Natural killer cell (primary cell): ENCODE data around the gene SOCS2. TPM values are rescaled to one million over a fixed set of nuclear protein-coding genes. Genes with fewer than 3 reads are reported as not detected.
A peak's percentile ranks its signal among the peaks of the same experiment; 100 is the strongest.

ENCODE experiments used
- ATAC-seq, 3 donors: fragments of 150-1000 bp in 2 of 3; fragments of 200-7000 bp in 1 of 3; cut with Tn5 transposase; 1 replicate in 1 of 3; 2 replicates in 2 of 3; pipeline ENCODE4 v1.10.0; 2021; ENCODE audit warnings: mild to moderate bottlenecking in 2 of 3, moderate library complexity in 2 of 3
- DNase-seq, 2 donors: peaks; one replicate each; pipeline versions ENCODE4 v3.0.0 to v3.0.0-alpha.2; 2013 to 2021; ENCODE audit warnings: mixed read lengths in 1 of 2
- H3K27ac ChIP-seq: one replicate; pipeline ENCODE4 v1.5.1; 2013; ENCODE audit warnings: mild to moderate bottlenecking, low read length
- H3K27me3 ChIP-seq: one replicate; pipeline ENCODE4 v1.6.1; 2013; ENCODE audit warnings: low read length; ENCODE audit not compliant: control insufficient read depth, insufficient read depth
- H3K36me3 ChIP-seq: one replicate; pipeline ENCODE4 v1.6.1; 2013; ENCODE audit warnings: low read length; ENCODE audit not compliant: control insufficient read depth, insufficient read depth
- H3K4me1 ChIP-seq: one replicate; pipeline ENCODE4 v1.6.1; 2013; ENCODE audit warnings: low read length; ENCODE audit not compliant: control insufficient read depth, insufficient read depth
- H3K4me3 ChIP-seq: one replicate; pipeline ENCODE4 v1.5.1; 2013; ENCODE audit warnings: low read length
- H3K9me3 ChIP-seq: one replicate; pipeline ENCODE4 v1.6.1; 2013; ENCODE audit warnings: low read length; ENCODE audit not compliant: control insufficient read depth, insufficient read depth
- H3K27ac Mint-ChIP-seq, 2 donors: one replicate each; pipeline ENCODE4 v1.8.0; 2022; ENCODE audit warnings: mild to moderate bottlenecking in 2 of 2, mixed read lengths in 2 of 2, moderate library complexity in 1 of 2
- H3K27me3 Mint-ChIP-seq, 2 donors: one replicate each; pipeline ENCODE4 v1.8.0; 2022; ENCODE audit warnings: low read depth in 2 of 2, mixed read lengths in 2 of 2
- H3K36me3 Mint-ChIP-seq: one replicate; pipeline ENCODE4 v1.8.0; 2022; ENCODE audit warnings: mixed read lengths
- H3K4me1 Mint-ChIP-seq, 2 donors: one replicate each; pipeline ENCODE4 v1.8.0; 2022; ENCODE audit warnings: mixed read lengths in 2 of 2
- H3K4me3 Mint-ChIP-seq: one replicate; pipeline ENCODE4 v1.8.0; 2022; ENCODE audit warnings: mild to moderate bottlenecking, moderate library complexity, mixed read lengths
- H3K9me3 Mint-ChIP-seq, 2 donors: one replicate each; pipeline ENCODE4 v1.8.0; 2022; ENCODE audit warnings: mixed read lengths in 2 of 2
- WGBS: methylation state at CpG from one replicate; pipeline ENCODE4 v1.1.7; 2013; ENCODE audit warnings: missing lambda C conversion rate; ENCODE audit not compliant: insufficient coverage; 5-methylcytosine and 5-hydroxymethylcytosine counted together
- intact Hi-C: fragments of 100-400 bp; cut with micrococcal nuclease; formaldehyde crosslinking; loops from one replicate; pipeline ENCODE4 v1.14.2; 2022
- total RNA-seq, 4 donors: library from RNA; stranded (reverse); fragments of 120-200 nt in 1 of 4; gene quantifications; one replicate each; pipeline versions ENCODE4 v1.2.3 to v1.2.4, GENCODE V29; 2013 to 2022
- TF ChIP-seq, protein P1 (sequence below): fragments of 200-600 bp; IDR thresholded peaks from one replicate; pipeline ENCODE4 v1.8.0; 2022; ENCODE audit warnings: antibody characterized with exemption

Gene SOCS2
- total RNA-seq, 3 donors from 2014 or later (not counting 1 experiment from before 2014, with no cell fraction given) = 13.9 to 110 (median 26.7) TPM

DNA sequence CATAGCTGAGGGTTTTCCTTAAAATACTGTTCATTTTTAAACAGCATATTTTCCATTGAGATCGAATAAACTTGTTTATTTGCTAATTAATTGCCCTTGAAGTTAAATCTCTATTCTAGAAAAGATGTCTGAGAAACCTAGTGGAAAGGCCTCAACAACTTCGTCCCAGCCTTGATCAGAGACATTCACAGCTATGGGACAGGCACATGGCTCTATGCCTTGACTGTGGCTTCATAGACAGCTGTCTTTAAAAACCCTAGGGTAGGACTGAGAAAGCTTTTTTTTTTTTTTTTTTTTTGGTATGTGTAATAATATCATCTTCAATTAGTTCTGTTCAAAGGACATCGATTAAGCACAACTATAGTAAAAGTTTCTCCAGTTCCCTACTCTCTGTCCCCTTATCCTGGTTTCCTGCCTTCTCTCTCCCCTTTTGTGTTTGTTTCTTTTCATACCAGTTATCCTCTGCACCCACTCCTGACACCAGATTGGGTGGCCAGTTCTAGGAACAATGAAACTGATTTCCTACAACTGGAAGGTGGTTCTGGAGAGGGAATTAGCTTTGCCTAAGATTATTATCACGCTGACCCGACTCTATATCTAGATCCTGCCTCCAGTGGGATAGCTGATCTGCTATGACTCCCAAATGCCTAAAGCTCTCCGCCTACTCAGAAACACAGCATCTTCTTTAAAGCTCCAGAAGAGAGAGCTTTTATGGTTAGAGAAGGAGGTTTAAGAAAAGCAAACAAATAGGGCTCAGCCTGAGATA is 20.3 kb downstream of the SOCS2 start:
- Mint-ChIP-seq H3K4me1 (peaks cover 17 to 18% of the 10 kb centered on the region in 2 donors), H3K27ac (no peak overlapping the region), H3K27me3 (peaks cover 22 to 57% of the 10 kb centered on the region in 2 donors)

DNA sequence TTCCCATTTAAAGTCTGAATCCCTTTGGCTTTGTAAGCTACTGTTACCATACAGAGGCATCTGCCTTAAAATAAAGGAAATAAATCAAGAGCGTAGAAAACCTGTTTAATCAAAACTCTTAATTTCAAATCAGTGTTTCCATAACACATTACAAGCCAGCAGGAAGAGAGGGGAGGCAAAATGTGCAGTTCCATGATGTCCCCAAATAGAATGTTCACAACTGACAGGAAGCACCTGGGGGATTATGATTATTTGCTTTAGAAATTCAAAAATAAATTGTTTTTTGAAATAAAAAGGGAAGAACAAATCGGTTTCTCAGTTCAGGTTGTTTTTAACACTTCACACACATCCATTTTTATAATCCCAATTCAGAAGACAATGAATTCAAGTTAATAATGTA is 21.4 kb downstream of the SOCS2 start:
- Mint-ChIP-seq H3K27me3 (peaks cover 24 to 57% of the 10 kb centered on the region in 2 donors), H3K4me1 (peaks cover 17 to 18% of the 10 kb centered on the region in 2 donors), H3K36me3 (no peaks in the 10 kb centered on the region), H3K9me3 (no peaks in the 10 kb centered on the region), H3K4me3 (no peak overlapping the region), H3K27ac (no peak overlapping the region)
- Histone ChIP-seq H3K4me3 (no peak overlapping the region), H3K36me3 (no peaks in the 10 kb centered on the region), H3K9me3 (no peaks in the 10 kb centered on the region), H3K4me1 (peaks cover 8% of the 10 kb centered on the region), H3K27ac (no peak overlapping the region), H3K27me3 (peaks cover 32% of the 10 kb centered on the region)
- intact Hi-C loops = no loop called here
- TF ChIP-seq, protein P1, sequence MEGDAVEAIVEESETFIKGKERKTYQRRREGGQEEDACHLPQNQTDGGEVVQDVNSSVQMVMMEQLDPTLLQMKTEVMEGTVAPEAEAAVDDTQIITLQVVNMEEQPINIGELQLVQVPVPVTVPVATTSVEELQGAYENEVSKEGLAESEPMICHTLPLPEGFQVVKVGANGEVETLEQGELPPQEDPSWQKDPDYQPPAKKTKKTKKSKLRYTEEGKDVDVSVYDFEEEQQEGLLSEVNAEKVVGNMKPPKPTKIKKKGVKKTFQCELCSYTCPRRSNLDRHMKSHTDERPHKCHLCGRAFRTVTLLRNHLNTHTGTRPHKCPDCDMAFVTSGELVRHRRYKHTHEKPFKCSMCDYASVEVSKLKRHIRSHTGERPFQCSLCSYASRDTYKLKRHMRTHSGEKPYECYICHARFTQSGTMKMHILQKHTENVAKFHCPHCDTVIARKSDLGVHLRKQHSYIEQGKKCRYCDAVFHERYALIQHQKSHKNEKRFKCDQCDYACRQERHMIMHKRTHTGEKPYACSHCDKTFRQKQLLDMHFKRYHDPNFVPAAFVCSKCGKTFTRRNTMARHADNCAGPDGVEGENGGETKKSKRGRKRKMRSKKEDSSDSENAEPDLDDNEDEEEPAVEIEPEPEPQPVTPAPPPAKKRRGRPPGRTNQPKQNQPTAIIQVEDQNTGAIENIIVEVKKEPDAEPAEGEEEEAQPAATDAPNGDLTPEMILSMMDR = no peak
- ATAC-seq = no peak
- 71% methylated on average over 1 of the region's 2 CpGs for WGBS
- no peak for DNase-seq

More for the DNA sequence above, 20.3 kb downstream of the SOCS2 start:
- Mint-ChIP-seq H3K4me3 (peak overlapping the region; percentile 5), H3K36me3 (no peaks in the 10 kb centered on the region), H3K9me3 (no peaks in the 10 kb centered on the region)
- H3K27ac ChIP-seq = no peak overlapping the region
- TF ChIP-seq, protein P1 = no peak
- H3K4me1 ChIP-seq = peaks cover 8% of the 10 kb centered on the region
- H3K27me3 ChIP-seq = peaks cover 32% of the 10 kb centered on the region
- no peaks in the 10 kb centered on the region for H3K9me3 ChIP-seq
- no peak for ATAC-seq
- no peak overlapping the region for H3K4me3 ChIP-seq
- intact Hi-C loops = no loop called here
- no peaks in the 10 kb centered on the region for H3K36me3 ChIP-seq
- 77% methylated on average over 5 of the region's 6 CpGs for WGBS
- no peak for DNase-seq

DNA sequence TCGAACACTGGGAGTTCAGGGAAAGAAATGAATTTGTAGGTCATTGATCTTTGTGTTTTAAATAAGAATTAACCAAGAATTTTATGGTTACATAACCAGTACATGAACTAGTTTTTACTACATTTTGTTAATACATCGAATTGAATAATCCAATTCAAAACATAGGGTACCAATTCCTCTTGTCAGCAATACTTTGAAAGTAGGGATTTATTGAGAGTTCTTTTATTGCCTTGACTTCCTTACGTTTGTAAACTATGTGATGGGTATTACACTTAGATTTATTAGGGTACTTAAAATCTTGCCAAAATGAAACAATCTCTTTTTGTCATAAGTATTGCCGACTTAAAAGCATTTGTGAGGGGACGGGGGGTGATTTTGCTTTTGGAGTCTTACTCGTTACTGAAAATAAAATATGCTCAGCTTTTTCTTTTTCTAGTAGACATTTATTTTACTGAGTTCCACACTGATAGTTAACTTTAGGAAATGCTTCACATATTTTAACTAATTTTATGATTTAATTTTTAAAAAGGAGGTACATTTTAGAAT is 22.4 kb downstream of the SOCS2 start:
- H3K9me3 ChIP-seq = no peaks in the 10 kb centered on the region
- no peaks in the 10 kb centered on the region for H3K36me3 Mint-ChIP-seq
- H3K4me3 Mint-ChIP-seq = no peak overlapping the region
- H3K4me1 ChIP-seq = peaks cover 8% of the 10 kb centered on the region
- peaks cover 14 to 17% of the 10 kb centered on the region in 2 donors for H3K4me1 Mint-ChIP-seq
- ATAC-seq (no peak), DNase-seq (no peak)
- TF ChIP-seq, protein P1 = no peak
- H3K27ac Mint-ChIP-seq = no peak overlapping the region
- H3K36me3 ChIP-seq = no peaks in the 10 kb centered on the region
- WGBS = 79% methylated on average over 2 of the region's 6 CpGs
- peaks cover 32% of the 10 kb centered on the region for H3K27me3 ChIP-seq
- intact Hi-C loops = no loop called here
- H3K27me3 Mint-ChIP-seq = peaks cover 20 to 51% of the 10 kb centered on the region in 2 donors
- no peak overlapping the region for H3K4me3 ChIP-seq
- H3K27ac ChIP-seq = no peak overlapping the region
- no peaks in the 10 kb centered on the region for H3K9me3 Mint-ChIP-seq
